Heart right ventricle (tissue), 16 donors: Measurements from ENCODE around the gene C9orf85. TPM values are rescaled to one million over a fixed set of nuclear protein-coding genes. Genes with fewer than 3 reads are reported as not detected.

ENCODE experiments used
- ATAC-seq, 8 donors: fragments of 200-7000 bp; cut with Tn5 transposase; one replicate each; pipeline ENCODE4 v1.9.1; 2020; ENCODE audit warnings: mild to moderate bottlenecking in 8 of 8, moderate library complexity in 8 of 8, moderate number of reproducible peaks in 1 of 8
- DNase-seq, 2 donors: peaks; one replicate each; pipeline ENCODE4 v3.0.0-alpha.2; 2020
- H3K27ac ChIP-seq, 10 donors: fragments of 200-600 bp; sonication (generic) in 2 of 10; one replicate each; pipeline versions ENCODE4 v1.5.0 to v1.8.0; 2020 to 2022; ENCODE audit warnings: mild to moderate bottlenecking in 3 of 10
- H3K27me3 ChIP-seq, 7 donors: fragments of 200-600 bp; one replicate each; pipeline ENCODE4 v1.8.0; 2021 to 2022; ENCODE audit warnings: mild to moderate bottlenecking in 2 of 7
- H3K36me3 ChIP-seq, 9 donors: fragments of 200-600 bp; sonication (generic) in 1 of 9; one replicate each; pipeline versions ENCODE4 v1.5.0 to v1.8.0; 2020 to 2022; ENCODE audit warnings: mild to moderate bottlenecking in 2 of 9
- H3K4me1 ChIP-seq, 9 donors: fragments of 200-600 bp; sonication (generic) in 1 of 9; one replicate each; pipeline versions ENCODE4 v1.5.0 to v1.8.0; 2020 to 2022; ENCODE audit warnings: mild to moderate bottlenecking in 4 of 9
- H3K4me3 ChIP-seq, 10 donors: fragments of 200-600 bp; sonication (generic) in 2 of 10; one replicate each; pipeline versions ENCODE4 v1.5.0 to v1.8.0; 2020 to 2022; ENCODE audit warnings: mild to moderate bottlenecking in 7 of 10, moderate library complexity in 2 of 10
- H3K9me3 ChIP-seq, 11 donors: fragments of 200-600 bp in 10 of 11; sonication (generic) in 2 of 11; one replicate each; pipeline versions ENCODE4 v1.5.0 to v1.8.0; 2013 to 2022; ENCODE audit warnings: mild to moderate bottlenecking in 2 of 11, control low read depth in 1 of 11, moderate library complexity in 1 of 11
- WGBS, 2 donors: extraction: QIAGEN DNeasy Blood & Tissue Kit; methylation state at CpG; one replicate each; pipeline ENCODE4 v1.1.7; 2013; ENCODE audit warnings: inconsistent platforms in 1 of 2; 5-methylcytosine and 5-hydroxymethylcytosine counted together
- intact Hi-C, 10 donors: fragments of 100-400 bp; cut with DNase I; formaldehyde crosslinking; loops; one replicate each; pipeline versions ENCODE4 v1.11.1 to v1.14.2; 2022
- long read RNA-seq, 3 donors: library from polyadenylated mRNA; unstranded; transcript quantifications; one replicate each; pipeline ENCODE4 v2.0.0, GENCODE V29; 2020 to 2021
- polyA plus RNA-seq, 2 donors: library from polyadenylated mRNA; stranded (reverse); fragments of 200-250 nt; gene quantifications; one replicate each; pipeline ENCODE4 v1.2.3, GENCODE V29; 2013
- total RNA-seq, 10 donors: library from RNA; stranded (reverse); fragmentation: NEBNext Ultra II Directional in 3 of 10; extraction: Animal tissue kit (Norgen Biotek cat#: 25700) in 3 of 10; gene quantifications; one replicate each; pipeline versions ENCODE4 v1.2.1 to v1.2.4, GENCODE V29; 2021 to 2023
- TF ChIP-seq, protein P1 (sequence below), 9 donors: fragments of 200-600 bp; sonication (generic) in 2 of 9; IDR thresholded peaks; one replicate each; pipeline versions ENCODE4 v1.5.0 to v1.8.0; 2021 to 2022; ENCODE audit warnings: antibody characterized with exemption in 9 of 9, mild to moderate bottlenecking in 5 of 9, moderate library complexity in 1 of 9
- donor health status: Arrhythmogenic right ventricular cardiomyopathy.
- donor health status: ischemic (EF 13 %, LVEDD 7.1; RV severe dilation, severe dysfunction).
- donor health status: healthy with polysubstance abuse.
- donor health status: DM: no; HTN: yes; CAD: no.
- donor health status: DM: no; HTN: no; CAD: no.
- donor health status: ischemic (EF 25% LVEDD 6.9; RV normal size, moderate dysfunction).
- donor health status: ischemic (EF 25% LVEDD 5.7; RV mildly dilated, moderate dysfunction).
- donor health status: healthy.
- donor health status: DM: yes; HTN: yes; CAD: no.
- donor health status: Ischemic cardiomyopathy.
- donor health status: ischemic (EF 35%, LVEDD 5.7; RV mildly dilated, moderate dysfunction).
- donor health status: nonischemic (EF 11% LVEDD 7.7; RV severe dilation, severe dysfunction).
- donor health status: DM: yes; HTN: yes; CAD: no.
- donor health status: PGD.
- donor health status: ischemic (EF 29% LVEDD 5.4; RV normal size, mild dysfunction).
- donor health status: nonischemic (EF 23%, LVEDD 6.1; RV moderate dilation, normal function).

Gene C9orf85, protein sequence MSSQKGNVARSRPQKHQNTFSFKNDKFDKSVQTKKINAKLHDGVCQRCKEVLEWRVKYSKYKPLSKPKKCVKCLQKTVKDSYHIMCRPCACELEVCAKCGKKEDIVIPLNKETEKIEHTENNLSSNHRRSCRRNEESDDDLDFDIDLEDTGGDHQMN
- total RNA-seq (1 to 10 TPM; 3.8 to 8.5 (median 6.1) TPM), polyA plus RNA-seq (1 to 10 TPM; 5.7 to 7.2 TPM)
- long read RNA-seq, donor 1, partial matches to known transcripts: 0 of 1 reads
- long read RNA-seq, donor 1, other reads (novel, unspliced or antisense): 1 of 1 reads
- long read RNA-seq, donor 2, partial matches to known transcripts: 1 of 2 reads
- long read RNA-seq, donor 2, other reads (novel, unspliced or antisense): 0 of 2 reads
- long read RNA-seq, donor 3, partial matches to known transcripts: 0 of 4 reads
- long read RNA-seq, donor 3, other reads (novel, unspliced or antisense): 3 of 4 reads

DNA sequence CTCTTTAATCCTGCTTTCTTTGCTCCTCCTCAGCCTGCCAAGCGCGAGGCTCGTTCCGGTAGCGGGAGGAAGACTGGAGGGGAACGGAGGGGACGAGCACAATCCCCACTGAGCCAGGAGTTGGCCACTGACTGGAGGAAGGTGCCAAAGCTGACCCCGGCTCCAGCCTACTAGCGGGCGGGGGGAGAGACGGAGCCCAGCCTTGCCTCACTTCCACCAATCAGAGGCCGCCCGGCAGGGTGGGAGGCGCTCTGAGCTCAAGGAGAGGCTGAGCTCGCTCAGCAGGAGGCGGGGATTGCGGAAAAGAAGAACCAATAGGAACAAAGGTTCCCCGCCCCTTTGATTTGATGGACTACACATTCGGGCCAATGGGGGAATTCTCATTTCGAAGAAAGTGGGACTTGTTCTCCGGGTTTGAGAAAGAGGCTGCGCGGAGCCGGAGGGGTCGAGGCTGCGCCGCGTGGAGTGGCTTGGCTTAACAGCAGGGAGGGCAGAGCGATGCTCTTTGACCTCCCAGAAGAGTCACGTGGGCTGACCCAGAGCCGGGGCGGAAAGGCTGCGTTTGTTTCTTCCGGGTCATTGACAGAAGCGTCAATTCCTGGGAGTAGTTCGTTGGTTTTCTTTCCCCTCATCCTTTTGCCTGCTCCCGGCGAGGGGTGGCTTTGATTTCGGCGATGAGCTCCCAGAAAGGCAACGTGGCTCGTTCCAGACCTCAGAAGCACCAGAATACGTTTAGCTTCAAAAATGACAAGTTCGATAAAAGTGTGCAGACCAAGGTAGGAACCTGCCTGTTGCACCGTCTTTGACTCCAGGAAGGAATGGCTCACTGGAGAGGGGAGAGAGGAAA is at the start of gene C9orf85, which contains the start of gene ABHD17B:
Gene C9orf85 (plus strand): TSS at position 579 of the 847 bp plus-strand sequence. CDS start 96 bp downstream, at position 675.
Gene ABHD17B (minus strand): TSS at position 133 of the 847 bp plus-strand sequence. CDS start 36,113 bp downstream, outside the sequence.
- Histone ChIP-seq H3K4me1 (peaks cover 0 to 64% (median 46%) of the 10 kb centered on the region in 9 donors), H3K4me3 (peak within 1 kb of the TSS; percentile 64 to 99 (median 94)), H3K36me3 (peaks cover 0 to 2% (median 0%) of the 10 kb centered on the region in 9 donors), H3K27me3 (no peaks in the 10 kb centered on the region), H3K27ac (peak within 1 kb of the TSS; percentile 82 to 98 (median 94)), H3K9me3 (no peaks in the 10 kb centered on the region)
- ATAC-seq (peak; percentile 98 to 100 (median 99)), DNase-seq (peak; percentile 98 to 99)
- TF ChIP-seq, protein P1, sequence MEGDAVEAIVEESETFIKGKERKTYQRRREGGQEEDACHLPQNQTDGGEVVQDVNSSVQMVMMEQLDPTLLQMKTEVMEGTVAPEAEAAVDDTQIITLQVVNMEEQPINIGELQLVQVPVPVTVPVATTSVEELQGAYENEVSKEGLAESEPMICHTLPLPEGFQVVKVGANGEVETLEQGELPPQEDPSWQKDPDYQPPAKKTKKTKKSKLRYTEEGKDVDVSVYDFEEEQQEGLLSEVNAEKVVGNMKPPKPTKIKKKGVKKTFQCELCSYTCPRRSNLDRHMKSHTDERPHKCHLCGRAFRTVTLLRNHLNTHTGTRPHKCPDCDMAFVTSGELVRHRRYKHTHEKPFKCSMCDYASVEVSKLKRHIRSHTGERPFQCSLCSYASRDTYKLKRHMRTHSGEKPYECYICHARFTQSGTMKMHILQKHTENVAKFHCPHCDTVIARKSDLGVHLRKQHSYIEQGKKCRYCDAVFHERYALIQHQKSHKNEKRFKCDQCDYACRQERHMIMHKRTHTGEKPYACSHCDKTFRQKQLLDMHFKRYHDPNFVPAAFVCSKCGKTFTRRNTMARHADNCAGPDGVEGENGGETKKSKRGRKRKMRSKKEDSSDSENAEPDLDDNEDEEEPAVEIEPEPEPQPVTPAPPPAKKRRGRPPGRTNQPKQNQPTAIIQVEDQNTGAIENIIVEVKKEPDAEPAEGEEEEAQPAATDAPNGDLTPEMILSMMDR (IDR thresholded peaks at IDR 0.05): no peak
- WGBS, 2 donors: 0% methylated on average over 45 of the region's 45 CpGs
- intact Hi-C loops: loop anchor here in 7 of 10 donors (5.0 to 10.0 kb wide), 6 partner anchors 74 to 454 kb away; partner anchors contain the start of gene ZFAND5 (in 3 of the 7)

DNA sequence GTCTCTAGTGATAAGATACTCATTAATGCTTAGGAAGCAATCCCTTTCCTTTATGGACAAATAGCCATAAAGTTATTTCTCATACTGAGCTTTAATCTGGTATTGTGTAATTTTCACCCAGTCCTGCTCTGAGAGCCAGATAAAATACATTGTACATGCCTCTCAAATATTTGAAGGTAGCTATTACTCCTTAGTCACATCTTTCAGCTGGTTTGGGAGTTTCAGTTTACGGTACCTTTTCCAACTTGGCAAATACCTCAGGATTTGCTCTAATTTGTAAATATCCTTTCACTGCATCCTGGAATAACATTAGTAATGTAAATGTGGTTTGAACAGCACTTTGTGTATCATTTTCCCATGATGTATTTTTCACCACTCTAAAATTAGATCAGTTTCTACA is 47.8 kb upstream of the C9orf85 start:
- Histone ChIP-seq H3K4me3 (no peak overlapping the region), H3K4me1 (peaks cover 0 to 6% (median 0%) of the 10 kb centered on the region in 9 donors), H3K9me3 (peaks cover 0 to 27% (median 16%) of the 10 kb centered on the region in 11 donors), H3K27ac (no peak overlapping the region), H3K36me3 (peaks cover 0 to 64% (median 8%) of the 10 kb centered on the region in 9 donors), H3K27me3 (no peaks in the 10 kb centered on the region)
- WGBS, 2 donors: 86 to 88% methylated on average over 1 of the region's 1 CpG
- no peak for ATAC-seq
- no peak for DNase-seq
- TF ChIP-seq, protein P1 (IDR thresholded peaks at IDR 0.05): no peak
- intact Hi-C loops: no loop called here

DNA sequence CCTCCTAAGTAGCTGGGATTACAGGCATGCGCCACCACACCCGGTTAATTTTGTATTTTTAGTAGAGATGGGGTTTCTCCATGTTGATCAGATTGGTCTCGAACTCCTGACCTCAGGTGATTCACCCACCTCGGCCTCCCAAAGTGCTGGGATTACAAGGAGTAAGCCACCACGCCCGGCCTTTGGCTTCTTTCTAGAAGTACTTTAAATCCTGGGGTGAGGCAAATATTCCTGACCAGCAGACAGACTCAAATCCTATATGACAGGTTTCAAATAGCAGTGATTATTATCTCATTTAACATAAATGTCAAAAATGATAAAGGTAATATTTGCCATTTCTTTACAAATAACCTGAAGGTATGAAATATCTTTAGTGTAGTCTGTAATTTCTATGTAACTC is 36.1 kb upstream of the C9orf85 start:
- DNase-seq (no peak), ATAC-seq (no peak)
- Histone ChIP-seq H3K27me3 (no peaks in the 10 kb centered on the region), H3K27ac (no peak overlapping the region), H3K4me3 (no peak overlapping the region), H3K4me1 (peaks cover 0 to 9% (median 0%) of the 10 kb centered on the region in 9 donors), H3K36me3 (peaks cover 0 to 22% (median 9%) of the 10 kb centered on the region in 9 donors), H3K9me3 (peaks cover 0 to 36% (median 22%) of the 10 kb centered on the region in 11 donors)
- intact Hi-C loops: no loop called here
- TF ChIP-seq, protein P1 (IDR thresholded peaks at IDR 0.05): no peak
- 98% methylated on average over 6 of the region's 6 CpGs for WGBS, 2 donors

DNA sequence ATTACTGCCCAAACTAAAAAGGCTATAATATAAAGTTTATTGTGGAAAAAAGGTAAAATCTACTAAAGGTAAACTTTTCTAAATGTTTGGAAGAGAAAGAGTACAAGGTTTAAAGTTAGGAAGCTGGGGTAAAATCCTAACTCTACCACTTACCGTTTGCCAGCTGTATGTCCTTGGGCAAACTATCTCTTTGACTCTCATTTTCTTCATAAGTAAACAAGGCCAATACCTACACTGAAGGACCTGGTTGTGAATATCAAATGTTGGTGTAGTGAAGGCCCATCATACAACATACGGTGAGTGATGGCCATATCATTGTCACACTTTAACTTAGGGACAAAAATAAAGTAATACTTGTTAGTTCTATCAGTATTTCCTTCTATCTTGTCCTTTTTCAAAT is 35.3 kb upstream of the C9orf85 start:
- Histone ChIP-seq H3K4me3 (no peak overlapping the region), H3K4me1 (peaks cover 0 to 9% (median 0%) of the 10 kb centered on the region in 9 donors), H3K27ac (no peak overlapping the region), H3K36me3 (peaks cover 0 to 19% (median 9%) of the 10 kb centered on the region in 9 donors), H3K27me3 (no peaks in the 10 kb centered on the region), H3K9me3 (peaks cover 0 to 43% (median 22%) of the 10 kb centered on the region in 11 donors)
- no peak for DNase-seq
- TF ChIP-seq, protein P1 (IDR thresholded peaks at IDR 0.05): no peak
- intact Hi-C loops: no loop called here
- 91 to 95% methylated on average over 2 of the region's 2 CpGs for WGBS, 2 donors
- no peak for ATAC-seq
